Spleen (tissue), 11 donors: ENCODE data around the gene RMI2. TPM values are rescaled to one million over a fixed set of nuclear protein-coding genes. Genes with fewer than 3 reads are reported as not detected.

Experiments used
- DNase-seq: peaks from one replicate; pipeline ENCODE4 v3.0.0-alpha.2; 2020
- H3K27ac ChIP-seq, 8 donors: fragments of 200-600 bp; sonication (generic) in 7 of 8; 1 replicate in 4 of 8; 2 replicates in 4 of 8; pipeline versions ENCODE4 v1.5.0 to v1.8.0; 2016 to 2021; ENCODE audit warnings: inconsistent platforms in 4 of 8, mild to moderate bottlenecking in 4 of 8, moderate library complexity in 1 of 8
- H3K27me3 ChIP-seq, 7 donors: fragments of 200-600 bp; sonication (generic) in 6 of 7; replicated peaks in 1 of 7; 1 replicate in 4 of 7; 2 replicates in 3 of 7; pipeline versions ENCODE4 v1.5.0 to v1.8.0; 2016 to 2021; ENCODE audit warnings: inconsistent platforms in 3 of 7, mild to moderate bottlenecking in 1 of 7
- H3K36me3 ChIP-seq, 6 donors: fragments of 200-600 bp; sonication (generic) in 5 of 6; 1 replicate in 4 of 6; 2 replicates in 2 of 6; pipeline versions ENCODE4 v1.5.0 to v1.8.0; 2016 to 2021; ENCODE audit warnings: inconsistent platforms in 2 of 6
- H3K4me1 ChIP-seq, 6 donors: fragments of 200-600 bp; sonication (generic) in 5 of 6; 1 replicate in 3 of 6; 2 replicates in 3 of 6; pipeline versions ENCODE4 v1.5.0 to v1.8.0; 2016 to 2021; ENCODE audit warnings: inconsistent platforms in 3 of 6
- H3K4me3 ChIP-seq, 8 donors: fragments of 200-600 bp; sonication (generic) in 7 of 8; 1 replicate in 4 of 8; 2 replicates in 4 of 8; pipeline versions ENCODE4 v1.5.0 to v1.8.0; 2016 to 2021; ENCODE audit warnings: inconsistent platforms in 4 of 8, mild to moderate bottlenecking in 4 of 8, moderate library complexity in 2 of 8
- H3K9me3 ChIP-seq, 8 donors: fragments of 200-600 bp; sonication (generic) in 7 of 8; 1 replicate in 4 of 8; 2 replicates in 4 of 8; pipeline versions ENCODE4 v1.5.0 to v1.8.0; 2016 to 2021; ENCODE audit warnings: inconsistent platforms in 4 of 8
- POLR2A ChIP-seq, 3 donors: fragments of 450-650 bp; IDR thresholded peaks; one replicate each; pipeline ENCODE4 v1.5.1; 2017; ENCODE audit warnings: antibody characterized with exemption in 3 of 3, mild to moderate bottlenecking in 1 of 3
- POLR2AphosphoS5 ChIP-seq, 3 donors: sonication (generic); formaldehyde crosslinking; IDR thresholded peaks; one replicate each; pipeline ENCODE4 v1.5.1; 2017; ENCODE audit warnings: antibody characterized with exemption in 3 of 3
- WGBS, 5 donors: extraction: QIAGEN DNeasy Blood & Tissue Kit in 3 of 5; methylation state at CpG; one replicate each; pipeline versions ENCODE4 v1.1.5 to v1.1.7; 2013 to 2018; 5-methylcytosine and 5-hydroxymethylcytosine counted together
- intact Hi-C: fragments of 100-400 bp; cut with DNase I; formaldehyde crosslinking; loops from one replicate; pipeline ENCODE4 v1.15.0; 2023; ENCODE audit warnings: low total_unique reads
- polyA plus RNA-seq, 3 donors: library from polyadenylated mRNA; stranded (reverse); fragments of 200-250 nt; gene quantifications; one replicate each; pipeline ENCODE4 v1.2.1, GENCODE V29; 2013
- total RNA-seq, 7 donors: library from RNA; depleted of rRNA in 3 of 7; stranded (reverse); fragments of >200 nt in 3 of 7; fragmentation: NEBNext Ultra II Directional in 4 of 7; extraction: Animal tissue kit (Norgen Biotek cat#: 25700) in 4 of 7; gene quantifications; one replicate each; pipeline versions ENCODE4 v1.1.0 to v1.2.1, GENCODE V29; 2016 to 2021
- TF ChIP-seq, protein P1 (sequence below), 11 experiments: fragments of 200-600 bp in 7 of 11; fragments of 450-650 bp in 4 of 11; sonication (generic) in 4 of 11; IDR thresholded peaks in 8 of 11; conservative IDR thresholded peaks in 3 of 11; 1 replicate in 7 of 11; 2 replicates in 4 of 11; pipeline versions ENCODE4 v1.4.0 to v1.8.0; 2016 to 2021; ENCODE audit warnings: antibody characterized with exemption in 11 of 11, inconsistent platforms in 4 of 11, mild to moderate bottlenecking in 1 of 11
- donor health status: healthy with polysubstance abuse.
- donor health status: DM: no; HTN: no; CAD: no; lungs with moderate emphysema.
- donor health status: DM: no; HTN: no; CAD: no.
- donor health status: Bipolar disorder and iron deficiency.
- donor health status: healthy.
- donor health status: DM: no; HTN: no; CAD: no.
- donor health status: DM: yes; HTN: yes; CAD: no.

Gene RMI2
- total and polyA plus RNA-seq, 10 donors = 2.4 to 23.6 (median 4.7) TPM

DNA sequence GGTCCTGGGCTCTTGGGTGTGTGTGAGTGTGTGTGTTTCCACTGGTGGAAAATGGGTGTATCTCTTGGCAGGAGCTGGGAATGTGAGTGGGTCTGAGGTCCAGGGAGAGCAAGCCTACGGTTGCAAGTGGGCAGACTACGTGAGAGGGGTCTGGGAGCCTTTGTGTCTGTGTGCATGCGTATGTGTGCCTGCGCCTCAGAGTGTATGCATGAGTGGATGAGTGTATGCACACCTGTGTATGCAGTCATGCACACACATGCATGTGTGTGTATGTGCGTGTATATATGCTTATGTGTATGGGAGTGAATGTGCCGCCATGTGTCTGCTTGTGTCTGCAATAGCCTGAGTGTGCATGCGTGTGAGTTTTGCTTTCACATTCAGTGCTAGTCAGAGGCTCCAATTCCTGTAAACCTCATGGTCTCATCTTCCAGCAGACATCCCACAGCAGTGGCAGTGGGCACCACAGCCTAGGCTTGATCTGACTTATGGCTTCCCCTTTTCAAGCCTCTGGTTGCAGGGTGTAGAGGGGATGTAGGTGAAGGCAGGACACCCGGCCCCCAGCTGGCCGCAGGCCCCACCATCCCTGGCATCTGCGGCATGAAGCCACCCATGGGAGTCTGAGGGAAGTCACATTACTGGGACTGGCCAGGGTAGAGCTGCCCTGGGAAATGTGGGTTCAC is 19.7 kb upstream of the RMI2 start:
- Histone ChIP-seq H3K4me1 (peaks cover 43 to 67% (median 51%) of the 10 kb centered on the region in 6 donors), H3K27me3 (no peaks in the 10 kb centered on the region), H3K4me3 (no peak overlapping the region), H3K9me3 (no peaks in the 10 kb centered on the region), H3K27ac (peak overlapping the region in 7 of 8 donors; percentile 11 to 80 (median 49)), H3K36me3 (no peaks in the 10 kb centered on the region)
- intact Hi-C loops = no loop called here
- TF ChIP-seq POLR2A (IDR thresholded peaks at IDR 0.05) = no peak
- TF ChIP-seq, protein P1, sequence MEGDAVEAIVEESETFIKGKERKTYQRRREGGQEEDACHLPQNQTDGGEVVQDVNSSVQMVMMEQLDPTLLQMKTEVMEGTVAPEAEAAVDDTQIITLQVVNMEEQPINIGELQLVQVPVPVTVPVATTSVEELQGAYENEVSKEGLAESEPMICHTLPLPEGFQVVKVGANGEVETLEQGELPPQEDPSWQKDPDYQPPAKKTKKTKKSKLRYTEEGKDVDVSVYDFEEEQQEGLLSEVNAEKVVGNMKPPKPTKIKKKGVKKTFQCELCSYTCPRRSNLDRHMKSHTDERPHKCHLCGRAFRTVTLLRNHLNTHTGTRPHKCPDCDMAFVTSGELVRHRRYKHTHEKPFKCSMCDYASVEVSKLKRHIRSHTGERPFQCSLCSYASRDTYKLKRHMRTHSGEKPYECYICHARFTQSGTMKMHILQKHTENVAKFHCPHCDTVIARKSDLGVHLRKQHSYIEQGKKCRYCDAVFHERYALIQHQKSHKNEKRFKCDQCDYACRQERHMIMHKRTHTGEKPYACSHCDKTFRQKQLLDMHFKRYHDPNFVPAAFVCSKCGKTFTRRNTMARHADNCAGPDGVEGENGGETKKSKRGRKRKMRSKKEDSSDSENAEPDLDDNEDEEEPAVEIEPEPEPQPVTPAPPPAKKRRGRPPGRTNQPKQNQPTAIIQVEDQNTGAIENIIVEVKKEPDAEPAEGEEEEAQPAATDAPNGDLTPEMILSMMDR (IDR thresholded peaks at IDR 0.05 in 8 of 11, conservative IDR thresholded peaks at IDR 0.05 in 3 of 11) = no peak
- TF ChIP-seq POLR2AphosphoS5 (IDR thresholded peaks at IDR 0.05) = peak in 2 of 3 donors; percentile 19 to 25
- DNase-seq = no peak
- WGBS, 5 donors = 52 to 70% (median 64%) methylated on average over 10 of the region's 10 CpGs

- H3K27me3 ChIP-seq = no peaks in the 10 kb centered on the region
- TF ChIP-seq POLR2A (IDR thresholded peaks at IDR 0.05) (no peak), POLR2AphosphoS5 (IDR thresholded peaks at IDR 0.05) (no peak)
- TF ChIP-seq, protein P1 (IDR thresholded peaks at IDR 0.05 in 8 of 11, conservative IDR thresholded peaks at IDR 0.05 in 3 of 11) = no peak
- no peaks in the 10 kb centered on the region for H3K36me3 ChIP-seq
- no peak for DNase-seq
- peaks cover 43 to 67% (median 51%) of the 10 kb centered on the region in 6 donors for H3K4me1 ChIP-seq
- peak overlapping the region in 7 of 8 donors; percentile 11 to 80 (median 74) for H3K27ac ChIP-seq
- H3K4me3 ChIP-seq = no peak overlapping the region
- 68 to 86% (median 76%) methylated on average over 8 to 9 of the region's 9 CpGs for WGBS, 5 donors
- intact Hi-C loops = no loop called here
- H3K9me3 ChIP-seq = no peaks in the 10 kb centered on the region
Observed at GRCh38 chr16:11326084-11326736, 19.0 kb upstream of the RMI2 start.

DNA sequence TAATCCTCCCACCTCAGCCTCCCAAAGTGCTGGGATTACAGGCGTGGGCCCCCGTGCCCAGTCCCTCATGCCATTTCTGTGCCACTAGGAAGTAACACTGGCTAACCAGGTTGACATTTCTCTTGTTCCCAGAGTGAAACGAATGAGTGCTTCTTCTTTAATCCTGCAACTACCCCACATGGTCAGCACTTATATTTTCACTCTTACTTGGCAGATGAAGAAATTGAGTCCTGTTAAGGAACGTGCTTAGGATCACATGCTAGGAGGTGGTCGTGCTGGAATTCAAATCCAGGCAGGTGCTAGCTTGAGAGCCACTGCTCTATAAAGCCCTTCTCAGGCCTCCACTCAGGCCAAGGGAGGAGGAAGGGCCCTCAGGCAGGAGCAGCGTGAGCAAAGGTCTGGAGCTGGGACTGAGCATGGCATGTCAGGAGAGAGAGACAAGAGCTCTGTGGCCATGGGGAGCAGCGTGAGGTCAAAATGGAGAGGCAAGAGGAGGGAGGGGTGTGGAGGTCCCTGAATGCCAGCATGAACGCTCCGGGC is 18.5 kb upstream of the RMI2 start:
- TF ChIP-seq, protein P1 (IDR thresholded peaks at IDR 0.05 in 8 of 11, conservative IDR thresholded peaks at IDR 0.05 in 3 of 11) = no peak
- TF ChIP-seq POLR2A (IDR thresholded peaks at IDR 0.05) (no peak), POLR2AphosphoS5 (IDR thresholded peaks at IDR 0.05) (no peak)
- no peak for DNase-seq
- Histone ChIP-seq H3K4me3 (peak overlapping the region in 1 of 8 donors; percentile 51), H3K4me1 (peaks cover 43 to 67% (median 51%) of the 10 kb centered on the region in 6 donors), H3K27me3 (no peaks in the 10 kb centered on the region), H3K36me3 (no peaks in the 10 kb centered on the region), H3K9me3 (no peaks in the 10 kb centered on the region), H3K27ac (peak overlapping the region in 7 of 8 donors; percentile 15 to 82 (median 78))
- intact Hi-C loops = no loop called here
- 76 to 87% (median 85%) methylated on average over 9 of the region's 9 CpGs for WGBS, 5 donors
